ENCODE measurements around the gene GLI3.

GLI3 gene

DNA sequence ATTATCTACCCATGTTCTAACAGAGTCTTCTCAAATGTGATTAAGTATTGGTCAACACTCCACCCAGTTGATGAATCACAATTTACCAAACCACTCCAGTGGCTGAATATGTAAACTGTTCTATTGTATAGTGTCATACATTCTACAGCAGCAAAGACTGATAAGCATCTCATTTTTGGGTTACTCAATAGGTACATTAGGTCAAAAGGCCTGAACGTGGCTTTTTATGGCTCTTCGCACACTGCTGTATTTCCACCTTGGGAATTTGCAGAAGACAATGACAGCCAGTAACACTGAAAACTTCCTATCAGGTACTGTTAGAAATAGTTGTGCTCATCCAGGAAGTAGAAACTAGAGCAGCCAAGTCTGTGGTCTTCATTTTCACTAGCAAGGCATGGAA, 166.9 kb downstream of the GLI3 start:
- no peak overlapping the region for H3K27ac ChIP-seq
- TF ChIP-seq CTCF (IDR thresholded peaks at IDR 0.05), result no peak
- H3K4me3 ChIP-seq (ENCODE audit: low read depth in 1 of 2, low read length in 1 of 2), result no peak overlapping the region
- no peaks in the 10 kb centered on the region for H3K27me3 ChIP-seq
- H3K9me3 ChIP-seq, result no peaks in the 10 kb centered on the region
- H3K4me1 ChIP-seq (ENCODE audit: control insufficient read depth in 1 of 2, insufficient read depth in 1 of 2, low read depth in 1 of 2, low read length in 1 of 2), result no peaks in the 10 kb centered on the region
- H3K36me3 ChIP-seq, result no peaks in the 10 kb centered on the region

GRCh38 chr7:42069590-42069989, 167.4 kb downstream of the GLI3 start:
- H3K9me3 ChIP-seq, result no peaks in the 10 kb centered on the region
- H3K4me3 ChIP-seq (ENCODE audit: low read depth in 1 of 2, low read length in 1 of 2), result no peak overlapping the region
- no peaks in the 10 kb centered on the region for H3K27me3 ChIP-seq
- H3K27ac ChIP-seq, result no peak overlapping the region
- no peaks in the 10 kb centered on the region for H3K36me3 ChIP-seq
- no peaks in the 10 kb centered on the region for H3K4me1 ChIP-seq (ENCODE audit: control insufficient read depth in 1 of 2, insufficient read depth in 1 of 2, low read depth in 1 of 2, low read length in 1 of 2)
- no peak for TF ChIP-seq CTCF (IDR thresholded peaks at IDR 0.05)

DNA sequence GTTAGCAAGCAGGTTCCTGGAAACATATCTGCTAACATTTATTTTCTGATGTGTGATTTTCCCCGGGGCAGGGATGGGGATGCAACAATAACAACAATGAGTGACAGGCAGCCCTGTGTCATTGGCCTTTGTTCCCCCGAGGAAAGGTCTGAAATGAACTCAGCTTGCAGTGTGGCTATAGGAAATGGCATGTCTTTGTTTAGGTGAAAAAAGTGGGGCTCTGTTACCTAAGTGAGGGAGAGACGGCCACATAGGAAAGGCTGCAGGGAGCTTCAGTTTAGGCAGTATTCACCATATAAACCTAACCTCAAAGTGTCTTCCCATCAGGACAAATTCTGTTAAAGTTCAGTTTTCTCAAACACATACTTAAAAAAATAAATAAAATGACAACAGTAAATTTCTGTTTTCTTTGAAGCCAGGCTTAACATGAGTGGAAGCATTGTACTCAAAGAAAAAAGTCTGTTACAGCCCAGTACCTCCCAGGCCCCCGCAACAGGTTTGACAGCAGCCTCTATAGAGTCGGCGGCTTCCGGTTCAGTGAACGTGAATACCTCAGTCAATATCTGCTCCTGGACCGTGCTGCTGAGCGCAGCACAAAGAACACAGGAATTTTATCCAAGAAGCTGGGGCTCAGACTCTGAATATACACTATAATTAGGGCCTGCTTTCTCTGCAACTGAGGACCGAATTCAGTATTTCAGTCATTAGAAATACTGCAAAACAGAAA, 168.3 kb downstream of the GLI3 start:
- Histone ChIP-seq H3K27ac (no peak overlapping the region), H3K9me3 (no peaks in the 10 kb centered on the region), H3K27me3 (no peaks in the 10 kb centered on the region), H3K4me3 (ENCODE audit: low read depth in 1 of 2, low read length in 1 of 2) (no peak overlapping the region), H3K36me3 (no peaks in the 10 kb centered on the region), H3K4me1 (ENCODE audit: control insufficient read depth in 1 of 2, insufficient read depth in 1 of 2, low read depth in 1 of 2, low read length in 1 of 2) (no peaks in the 10 kb centered on the region)
- no peak for TF ChIP-seq CTCF (IDR thresholded peaks at IDR 0.05)

DNA sequence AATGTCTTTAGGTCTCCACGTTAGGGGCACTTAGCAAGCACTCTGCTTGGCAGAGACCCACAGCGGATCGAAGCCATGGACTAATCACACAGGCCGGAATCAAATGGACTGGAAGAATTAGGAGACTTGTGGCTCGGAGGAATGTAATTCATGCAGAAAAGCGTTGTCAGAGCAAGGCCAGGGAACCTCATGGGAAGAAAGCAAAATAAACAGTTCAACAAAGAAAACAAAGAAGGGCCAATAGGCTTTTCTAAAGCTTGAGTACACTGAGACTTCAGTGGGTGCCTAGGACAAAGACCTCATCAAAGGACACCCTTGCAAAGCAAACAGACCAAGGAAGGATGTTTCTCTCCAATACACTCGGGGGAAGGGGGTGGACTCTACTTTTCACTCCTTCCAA, 171.1 kb downstream of the GLI3 start:
- H3K4me1 ChIP-seq (ENCODE audit: control insufficient read depth in 1 of 2, insufficient read depth in 1 of 2, low read depth in 1 of 2, low read length in 1 of 2), result no peaks in the 10 kb centered on the region
- no peak overlapping the region for H3K27ac ChIP-seq
- no peak for TF ChIP-seq CTCF (IDR thresholded peaks at IDR 0.05)

GRCh38 chr7:42065015-42065414, 172.0 kb downstream of the GLI3 start:
- no peaks in the 10 kb centered on the region for H3K9me3 ChIP-seq
- H3K27me3 ChIP-seq, result no peaks in the 10 kb centered on the region
- no peak overlapping the region for H3K4me3 ChIP-seq (ENCODE audit: low read depth in 1 of 2, low read length in 1 of 2)
- H3K27ac ChIP-seq, result no peak overlapping the region
- H3K36me3 ChIP-seq, result no peaks in the 10 kb centered on the region
- no peak for TF ChIP-seq CTCF (IDR thresholded peaks at IDR 0.05)
- H3K4me1 ChIP-seq (ENCODE audit: control insufficient read depth in 1 of 2, insufficient read depth in 1 of 2, low read depth in 1 of 2, low read length in 1 of 2), result no peaks in the 10 kb centered on the region

More for the DNA sequence above, 171.1 kb downstream of the GLI3 start:
- no peaks in the 10 kb centered on the region for H3K36me3 ChIP-seq
- no peaks in the 10 kb centered on the region for H3K9me3 ChIP-seq
- no peaks in the 10 kb centered on the region for H3K27me3 ChIP-seq
- H3K4me3 ChIP-seq (ENCODE audit: low read depth in 1 of 2, low read length in 1 of 2), result no peak overlapping the region

All from neutrophil (primary cell).